ENCODE results near the gene LAIR1.

- TF ChIP-seq CTCF (IDR thresholded peaks at IDR 0.05) = no peak
- TF ChIP-seq ZFX (IDR thresholded peaks at IDR 0.05; ENCODE audit: borderline replicate concordance) = no peak
These were observed 40.7 kb downstream of the LAIR1 start for GRCh38 chr19:54324071-54324470.
